Measurements from ENCODE around the gene DNHD1.

Gene DNHD1

GRCh38 chr11:6497069-6497839 is at the start of gene DNHD1:
TSS of gene DNHD1 (plus strand) at chr11:6497280. CDS start at chr11:6498216, 936 bp downstream.
- no peak for DNase-seq (ENCODE audit: low spot score)

GRCh38 chr11:6448574-6448973 is 48.5 kb upstream of the DNHD1 start:
- DNase-seq (ENCODE audit: low spot score): no peak

GRCh38 chr11:6452219-6452618 is 44.9 kb upstream of the DNHD1 start:
- no peak for DNase-seq (ENCODE audit: low spot score)

GRCh38 chr11:6453152-6453551 is 43.9 kb upstream of the DNHD1 start:
- DNase-seq (ENCODE audit: low spot score): no peak

- DNase-seq (ENCODE audit: low spot score): no peak
Observed at GRCh38 chr11:6455070-6455469, 42.0 kb upstream of the DNHD1 start.

- DNase-seq (ENCODE audit: low spot score): no peak
Observed at GRCh38 chr11:6456361-6457073, 40.6 kb upstream of the DNHD1 start.

GRCh38 chr11:6457581-6458320 is 39.3 kb upstream of the DNHD1 start:
- DNase-seq (ENCODE audit: low spot score): no peak

GRCh38 chr11:6458352-6459098 is 38.6 kb upstream of the DNHD1 start:
- no peak for DNase-seq (ENCODE audit: low spot score)

- no peak for DNase-seq (ENCODE audit: low spot score)
Observed at GRCh38 chr11:6459099-6459450, 38.0 kb upstream of the DNHD1 start.

GRCh38 chr11:6468712-6469495 is 28.2 kb upstream of the DNHD1 start:
- DNase-seq (ENCODE audit: low spot score): peak; percentile 98

- DNase-seq (ENCODE audit: low spot score): no peak
Observed at GRCh38 chr11:6469599-6469998, 27.5 kb upstream of the DNHD1 start.

GRCh38 chr11:6472934-6473333 is 24.1 kb upstream of the DNHD1 start:
- DNase-seq (ENCODE audit: low spot score): no peak

GRCh38 chr11:6473451-6474412 is 23.3 kb upstream of the DNHD1 start, which contains the start of gene TRIM3:
TSS of gene TRIM3 (minus strand) at chr11:6473941. CDS start at chr11:6465695, 8,246 bp downstream.
- peak; percentile 94 for DNase-seq (ENCODE audit: low spot score)

- no peak for DNase-seq (ENCODE audit: low spot score)
Observed at GRCh38 chr11:6474413-6474792, 22.7 kb upstream of the DNHD1 start.

- DNase-seq (ENCODE audit: low spot score): no peak
Observed at GRCh38 chr11:6474806-6475500, 22.1 kb upstream of the DNHD1 start.

- DNase-seq (ENCODE audit: low spot score): peak; percentile 49
Observed at GRCh38 chr11:6475936-6476335, 21.1 kb upstream of the DNHD1 start.

- DNase-seq (ENCODE audit: low spot score): no peak
Observed at GRCh38 chr11:6476571-6476970, 20.5 kb upstream of the DNHD1 start.

- no peak for DNase-seq (ENCODE audit: low spot score)
Observed at GRCh38 chr11:6480299-6480914, 16.7 kb upstream of the DNHD1 start.
